Upper lobe of left lung (tissue), 6 donors: ENCODE measurements around the gene CCNQ. TPM values are rescaled to one million over a fixed set of nuclear protein-coding genes. Genes with fewer than 3 reads are reported as not detected.
A peak's percentile ranks its signal among the peaks of the same experiment; 100 is the strongest.

Experiments used
- ATAC-seq, 2 donors: fragments of 200-7000 bp; cut with Tn5 transposase; one replicate each; pipeline ENCODE4 v1.9.1; 2022; ENCODE audit warnings: mild to moderate bottlenecking in 2 of 2, moderate library complexity in 2 of 2; ENCODE audit not compliant: low FRiP score in 2 of 2
- DNase-seq, 2 donors: peaks; one replicate each; pipeline ENCODE4 v3.0.0-alpha.2; 2019 to 2020
- H3K27ac ChIP-seq, 4 donors: fragments of 200-600 bp; sonication (generic); one replicate each; pipeline ENCODE4 v1.5.1; 2016 to 2019
- H3K27me3 ChIP-seq, 4 donors: fragments of 200-600 bp; sonication (generic); one replicate each; pipeline ENCODE4 v1.5.1; 2017 to 2019
- H3K36me3 ChIP-seq, 4 donors: fragments of 200-600 bp; sonication (generic); one replicate each; pipeline ENCODE4 v1.5.1; 2016 to 2019
- H3K4me1 ChIP-seq, 4 donors: fragments of 200-600 bp; sonication (generic); one replicate each; pipeline ENCODE4 v1.5.1; 2018 to 2019
- H3K4me3 ChIP-seq, 4 donors: fragments of 200-600 bp; sonication (generic); one replicate each; pipeline ENCODE4 v1.5.1; 2017 to 2019; ENCODE audit warnings: mild to moderate bottlenecking in 2 of 4, moderate library complexity in 1 of 4
- H3K9me3 ChIP-seq, 4 donors: fragments of 200-600 bp; sonication (generic); one replicate each; pipeline ENCODE4 v1.5.1; 2018 to 2019
- EP300 ChIP-seq, 4 donors: sonication (generic); formaldehyde crosslinking; IDR thresholded peaks; one replicate each; pipeline ENCODE4 v1.5.1; 2017; ENCODE audit warnings: antibody characterized with exemption in 4 of 4, control low read depth in 2 of 4
- POLR2A ChIP-seq, 4 donors: fragments of 450-650 bp; IDR thresholded peaks; one replicate each; pipeline ENCODE4 v1.5.1; 2016 to 2017; ENCODE audit warnings: antibody characterized with exemption in 4 of 4, mild to moderate bottlenecking in 2 of 4
- POLR2AphosphoS5 ChIP-seq, 2 donors: sonication (generic); formaldehyde crosslinking; IDR thresholded peaks; one replicate each; pipeline ENCODE4 v1.5.1; 2017; ENCODE audit warnings: antibody characterized with exemption in 2 of 2
- WGBS, 2 donors: methylation state at CpG; one replicate each; pipeline ENCODE4 v1.1.5; 2017 to 2018; 5-methylcytosine and 5-hydroxymethylcytosine counted together
- total RNA-seq, 6 donors: library from RNA; depleted of rRNA in 4 of 6; stranded (reverse); fragments of >200 nt in 4 of 6; gene quantifications; one replicate each; pipeline versions ENCODE4 v1.1.0 to v1.2.1, GENCODE V29; 2016 to 2021
- TF ChIP-seq, protein P1 (sequence below), 6 experiments: fragments of 450-650 bp in 4 of 6; fragments of 200-600 bp in 2 of 6; sonication (generic) in 2 of 6; IDR thresholded peaks; one replicate each; pipeline ENCODE4 v1.5.1; 2016 to 2019; ENCODE audit warnings: antibody characterized with exemption in 6 of 6
- donor health status: DM: no; HTN: no; CAD: no; lungs with moderate emphysema.
- donor health status: DM: no; HTN: yes; CAD: no; lungs with severe emphysema.

Gene CCNQ
- total RNA-seq, 6 donors from 2014 or later, result 13.4 to 48.2 (median 24.6) TPM

GRCh38 chrX:153564047-153564606 lies 34.8 kb downstream of the CCNQ start:
- Histone ChIP-seq H3K27me3 (peaks cover 0 to 4% (median 0%) of the 10 kb centered on the region in 4 donors), H3K9me3 (no peaks in the 10 kb centered on the region)

GRCh38 chrX:153562546-153562945 lies 36.4 kb downstream of the CCNQ start:
- H3K9me3 ChIP-seq, result no peaks in the 10 kb centered on the region

More at GRCh38 chrX:153564047-153564606, 34.8 kb downstream of the CCNQ start:
- H3K4me3 ChIP-seq, result no peak overlapping the region
- TF ChIP-seq, protein P1, sequence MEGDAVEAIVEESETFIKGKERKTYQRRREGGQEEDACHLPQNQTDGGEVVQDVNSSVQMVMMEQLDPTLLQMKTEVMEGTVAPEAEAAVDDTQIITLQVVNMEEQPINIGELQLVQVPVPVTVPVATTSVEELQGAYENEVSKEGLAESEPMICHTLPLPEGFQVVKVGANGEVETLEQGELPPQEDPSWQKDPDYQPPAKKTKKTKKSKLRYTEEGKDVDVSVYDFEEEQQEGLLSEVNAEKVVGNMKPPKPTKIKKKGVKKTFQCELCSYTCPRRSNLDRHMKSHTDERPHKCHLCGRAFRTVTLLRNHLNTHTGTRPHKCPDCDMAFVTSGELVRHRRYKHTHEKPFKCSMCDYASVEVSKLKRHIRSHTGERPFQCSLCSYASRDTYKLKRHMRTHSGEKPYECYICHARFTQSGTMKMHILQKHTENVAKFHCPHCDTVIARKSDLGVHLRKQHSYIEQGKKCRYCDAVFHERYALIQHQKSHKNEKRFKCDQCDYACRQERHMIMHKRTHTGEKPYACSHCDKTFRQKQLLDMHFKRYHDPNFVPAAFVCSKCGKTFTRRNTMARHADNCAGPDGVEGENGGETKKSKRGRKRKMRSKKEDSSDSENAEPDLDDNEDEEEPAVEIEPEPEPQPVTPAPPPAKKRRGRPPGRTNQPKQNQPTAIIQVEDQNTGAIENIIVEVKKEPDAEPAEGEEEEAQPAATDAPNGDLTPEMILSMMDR (IDR thresholded peaks at IDR 0.05), result no peak
- TF ChIP-seq EP300 (IDR thresholded peaks at IDR 0.05) (no peak), POLR2AphosphoS5 (IDR thresholded peaks at IDR 0.05) (no peak), POLR2A (IDR thresholded peaks at IDR 0.05) (no peak)
- ATAC-seq (no peak), DNase-seq (peak in 1 of 2 donors; percentile 28)
- H3K36me3 ChIP-seq, result no peaks in the 10 kb centered on the region
- H3K27ac ChIP-seq, result no peak overlapping the region
- WGBS, 2 donors, result 81 to 88% methylated on average over 3 to 9 of the region's 14 CpGs
- H3K4me1 ChIP-seq, result no peaks in the 10 kb centered on the region

GRCh38 chrX:153561337-153561736 lies 37.6 kb downstream of the CCNQ start:
- H3K36me3 ChIP-seq, result no peaks in the 10 kb centered on the region
- TF ChIP-seq POLR2A (IDR thresholded peaks at IDR 0.05), result no peak
- TF ChIP-seq, protein P1 (IDR thresholded peaks at IDR 0.05), result no peak
- H3K4me1 ChIP-seq, result no peaks in the 10 kb centered on the region
- ATAC-seq (no peak), DNase-seq (no peak)
- H3K9me3 ChIP-seq, result no peaks in the 10 kb centered on the region
- peaks cover 0 to 4% (median 0%) of the 10 kb centered on the region in 4 donors for H3K27me3 ChIP-seq
- H3K4me3 ChIP-seq, result no peak overlapping the region
- WGBS, 2 donors, result 59 to 75% methylated on average over 4 to 7 of the region's 7 CpGs
- no peak overlapping the region for H3K27ac ChIP-seq

More at GRCh38 chrX:153562546-153562945, 36.4 kb downstream of the CCNQ start:
- WGBS, 2 donors, result 86 to 93% methylated on average over 8 to 9 of the region's 9 CpGs
- ATAC-seq (no peak), DNase-seq (no peak)
- no peaks in the 10 kb centered on the region for H3K4me1 ChIP-seq
- TF ChIP-seq EP300 (IDR thresholded peaks at IDR 0.05) (no peak), POLR2AphosphoS5 (IDR thresholded peaks at IDR 0.05) (no peak), POLR2A (IDR thresholded peaks at IDR 0.05) (no peak)
- TF ChIP-seq, protein P1 (IDR thresholded peaks at IDR 0.05), result no peak
- H3K27ac ChIP-seq, result no peak overlapping the region
- H3K27me3 ChIP-seq, result peaks cover 0 to 4% (median 0%) of the 10 kb centered on the region in 4 donors
- no peaks in the 10 kb centered on the region for H3K36me3 ChIP-seq
- no peak overlapping the region for H3K4me3 ChIP-seq

DNA sequence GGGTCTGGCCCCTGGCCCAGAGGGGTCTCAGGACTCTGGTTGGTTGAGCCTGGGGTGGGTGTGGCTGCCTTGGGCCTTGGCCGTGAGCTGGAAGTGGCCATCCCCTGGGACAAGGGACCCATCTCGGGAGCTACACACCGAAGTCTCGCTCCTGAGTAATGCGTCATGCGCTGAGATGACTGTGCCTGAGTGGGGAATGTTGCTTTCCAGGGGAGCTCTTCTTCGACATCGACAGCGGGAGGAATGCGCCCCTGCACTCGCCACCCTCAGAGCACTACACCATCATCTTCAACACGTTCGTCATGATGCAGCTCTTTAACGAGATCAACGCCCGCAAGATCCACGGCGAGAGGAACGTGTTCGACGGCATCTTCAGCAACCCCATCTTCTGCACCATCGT lies 38.5 kb downstream of the CCNQ start:
- Histone ChIP-seq H3K9me3 (no peaks in the 10 kb centered on the region), H3K36me3 (no peaks in the 10 kb centered on the region), H3K4me1 (no peaks in the 10 kb centered on the region), H3K27me3 (peaks cover 0 to 7% (median 0%) of the 10 kb centered on the region in 4 donors), H3K27ac (no peak overlapping the region), H3K4me3 (no peak overlapping the region)
- no peak for DNase-seq
- 86 to 90% methylated on average over 20 to 22 of the region's 22 CpGs for WGBS, 2 donors
- TF ChIP-seq, protein P1 (IDR thresholded peaks at IDR 0.05), result no peak
- no peak for TF ChIP-seq POLR2AphosphoS5 (IDR thresholded peaks at IDR 0.05)
- no peak for TF ChIP-seq EP300 (IDR thresholded peaks at IDR 0.05)
- no peak for TF ChIP-seq POLR2A (IDR thresholded peaks at IDR 0.05)
- ATAC-seq, result no peak

- no peak for DNase-seq
- no peak overlapping the region for H3K27ac ChIP-seq
- ATAC-seq, result no peak
- no peak overlapping the region for H3K4me3 ChIP-seq
- WGBS, 2 donors, result 28 to 45% methylated on average over 3 to 6 of the region's 9 CpGs
- no peaks in the 10 kb centered on the region for H3K9me3 ChIP-seq
- peaks cover 0 to 6% (median 0%) of the 10 kb centered on the region in 4 donors for H3K27me3 ChIP-seq
- no peaks in the 10 kb centered on the region for H3K36me3 ChIP-seq
- TF ChIP-seq POLR2AphosphoS5 (IDR thresholded peaks at IDR 0.05) (no peak), EP300 (IDR thresholded peaks at IDR 0.05) (no peak), POLR2A (IDR thresholded peaks at IDR 0.05) (no peak)
- TF ChIP-seq, protein P1 (IDR thresholded peaks at IDR 0.05), result no peak
- H3K4me1 ChIP-seq, result no peaks in the 10 kb centered on the region
Measured at GRCh38 chrX:153560000-153560399, 38.9 kb downstream of the CCNQ start.
